CD4-positive, alpha-beta T cell treated with Interleukin-10 for 1 hour (primary cell): ENCODE measurements around the gene SMCO3.
"Not testable (repeated sequence)": the region's sequence is repeated elsewhere in the genome, so short reads cannot be mapped to it uniquely, and the experiment has no call there.

ENCODE experiments used
- DNase-seq: peaks from one replicate; pipeline ENCODE4 v3.0.0-alpha.2; 2020

Gene SMCO3

GRCh38 chr12:14774074-14774905 lies 39.7 kb downstream of the SMCO3 start:
- DNase-seq = peak; percentile 95

- DNase-seq = no peak
Measured at GRCh38 chr12:14773685-14774073, 40.3 kb downstream of the SMCO3 start.

- DNase-seq = no peak
Measured at GRCh38 chr12:14772946-14773345, 41.0 kb downstream of the SMCO3 start.

- DNase-seq = peak; percentile 73
Measured at GRCh38 chr12:14771651-14772137, 42.3 kb downstream of the SMCO3 start.

- peak; percentile 98 for DNase-seq
Measured at GRCh38 chr12:14770496-14771461, 43.2 kb downstream of the SMCO3 start.

- DNase-seq = peak; percentile 93
Measured at GRCh38 chr12:14769969-14770495, 44.0 kb downstream of the SMCO3 start.

- DNase-seq = no peak
Measured at GRCh38 chr12:14769466-14769968, 44.5 kb downstream of the SMCO3 start.

- peak; percentile 58 for DNase-seq
Measured at GRCh38 chr12:14768823-14769405, 45.1 kb downstream of the SMCO3 start.

- DNase-seq = no peak
Measured at GRCh38 chr12:14767617-14768016, 46.4 kb downstream of the SMCO3 start.

- DNase-seq = no peak
Measured at GRCh38 chr12:14766649-14767215, 47.2 kb downstream of the SMCO3 start.

- DNase-seq = not testable (repeated sequence)
Measured at GRCh38 chr12:14766020-14766419, 48.0 kb downstream of the SMCO3 start.

GRCh38 chr12:14765398-14765797 lies 48.6 kb downstream of the SMCO3 start:
- DNase-seq = no peak

GRCh38 chr12:14759711-14760280 lies 54.2 kb downstream of the SMCO3 start:
- DNase-seq = not testable (repeated sequence)

- no peak for DNase-seq
Measured at GRCh38 chr12:14756334-14757143, 57.4 kb downstream of the SMCO3 start.
